Ovary (tissue), 9 donors: Measurements from ENCODE around the gene ABHD16A. TPM values are rescaled to one million over a fixed set of nuclear protein-coding genes. Genes with fewer than 3 reads are reported as not detected.

Experiments used
- DNase-seq, 5 donors: peaks; one replicate each; pipeline ENCODE4 v3.0.0-alpha.2; 2019 to 2020
- H3K27ac ChIP-seq, 2 donors: fragments of 200-600 bp; one replicate each; pipeline versions ENCODE4 v1.5.1 to v1.8.0; 2019 to 2022
- H3K27me3 ChIP-seq: fragments of 200-600 bp; one replicate; pipeline ENCODE4 v1.8.0; 2022
- H3K36me3 ChIP-seq: fragments of 200-600 bp; sonication (generic); one replicate; pipeline ENCODE4 v1.5.1; 2019
- H3K4me1 ChIP-seq: one replicate; pipeline ENCODE4 v1.8.1; 2013; ENCODE audit warnings: mild to moderate bottlenecking, moderate library complexity; ENCODE audit not compliant: insufficient read depth
- H3K4me3 ChIP-seq: fragments of 200-600 bp; sonication (generic); one replicate; pipeline ENCODE4 v1.5.1; 2017
- H3K9me3 ChIP-seq, 2 donors: fragments of 200-600 bp in 1 of 2; sonication (generic) in 1 of 2; one replicate each; pipeline versions ENCODE4 v1.5.1 to v1.8.1; 2013 to 2019; ENCODE audit warnings: mild to moderate bottlenecking in 1 of 2, moderate library complexity in 1 of 2
- EP300 ChIP-seq: sonication (generic); formaldehyde crosslinking; IDR thresholded peaks from one replicate; pipeline ENCODE4 v1.6.1; 2017; ENCODE audit warnings: antibody characterized with exemption
- POLR2A ChIP-seq: fragments of 450-650 bp; IDR thresholded peaks from one replicate; pipeline ENCODE4 v1.6.1; 2017; ENCODE audit warnings: antibody characterized with exemption, mild to moderate bottlenecking, moderate library complexity
- WGBS, 3 donors: extraction: QIAGEN DNeasy Blood & Tissue Kit in 1 of 3; methylation state at CpG; one replicate each; pipeline versions ENCODE4 v1.1.5 to v1.1.7; 2013 to 2017; 5-methylcytosine and 5-hydroxymethylcytosine counted together
- intact Hi-C, 4 donors: fragments of 100-400 bp; cut with DNase I; formaldehyde crosslinking; loops; one replicate each; pipeline versions ENCODE4 v1.11.0 to v1.15.1; 2022 to 2023
- polyA plus RNA-seq, 2 donors: library from polyadenylated mRNA; stranded (reverse); fragments of 200-250 nt in 1 of 2; fragments of 350-450 nt in 1 of 2; fragmentation: Illumina TruSeq in 1 of 2; extraction: RNeasy Lipid Tissue Mini Kit (QIAGEN cat#74804) in 1 of 2; gene quantifications; one replicate each; pipeline ENCODE4 v1.2.3, GENCODE V29; 2013 to 2014
- total RNA-seq, 7 donors: library from RNA; depleted of rRNA in 2 of 7; stranded (reverse); fragments of >200 nt in 2 of 7; fragmentation: NEBNext Ultra II Directional in 3 of 7; extraction: Animal tissue kit (Norgen Biotek cat#: 25700) in 3 of 7; gene quantifications; one replicate each; pipeline versions ENCODE4 v1.1.0 to v1.2.4, GENCODE V29; 2016 to 2023
- TF ChIP-seq, protein P1 (sequence below), 3 donors: fragments of 450-650 bp in 2 of 3; fragments of 200-600 bp in 1 of 3; IDR thresholded peaks; one replicate each; pipeline versions ENCODE4 v1.5.1 to v1.8.0; 2016 to 2022; ENCODE audit warnings: antibody characterized with exemption in 3 of 3, mild to moderate bottlenecking in 1 of 3
- donor health status: DM: no; HTN: no; CAD: no; lungs with moderate emphysema.
- donor health status: DM: no; HTN: no; CAD: no.
- donor health status: Bipolar disorder and iron deficiency.
- donor health status: DM: yes; HTN: yes; CAD: no.
- donor health status: DM: no; HTN: no; CAD: no.
- donor health status: DM: yes; HTN: yes; CAD: no.

The ABHD16A gene
- total and polyA plus RNA-seq, 9 donors = 25.4 to 60.4 (median 36.7) TPM

DNA sequence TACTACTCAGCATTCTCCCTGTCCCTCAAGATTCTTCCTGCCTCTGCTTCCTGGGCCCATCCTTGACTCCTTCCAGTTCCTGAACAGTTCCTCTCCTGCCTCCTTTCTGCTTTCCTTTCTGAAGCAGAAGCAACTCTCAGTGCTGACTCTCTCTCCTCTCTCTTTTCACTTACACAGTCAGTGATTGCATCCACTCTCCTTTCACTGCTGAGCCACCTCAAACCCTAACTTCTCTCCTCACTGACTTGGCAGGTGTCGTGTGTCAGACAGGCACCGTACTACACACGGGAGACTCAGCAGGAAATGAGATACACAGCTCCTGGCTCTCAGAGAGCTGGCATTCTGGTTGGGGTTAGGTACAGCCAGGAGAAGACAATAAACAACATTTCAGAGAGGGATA, 5.6 kb downstream of the ABHD16A start:
- no peak for TF ChIP-seq POLR2A
- TF ChIP-seq EP300 = no peak
- TF ChIP-seq, protein P1, sequence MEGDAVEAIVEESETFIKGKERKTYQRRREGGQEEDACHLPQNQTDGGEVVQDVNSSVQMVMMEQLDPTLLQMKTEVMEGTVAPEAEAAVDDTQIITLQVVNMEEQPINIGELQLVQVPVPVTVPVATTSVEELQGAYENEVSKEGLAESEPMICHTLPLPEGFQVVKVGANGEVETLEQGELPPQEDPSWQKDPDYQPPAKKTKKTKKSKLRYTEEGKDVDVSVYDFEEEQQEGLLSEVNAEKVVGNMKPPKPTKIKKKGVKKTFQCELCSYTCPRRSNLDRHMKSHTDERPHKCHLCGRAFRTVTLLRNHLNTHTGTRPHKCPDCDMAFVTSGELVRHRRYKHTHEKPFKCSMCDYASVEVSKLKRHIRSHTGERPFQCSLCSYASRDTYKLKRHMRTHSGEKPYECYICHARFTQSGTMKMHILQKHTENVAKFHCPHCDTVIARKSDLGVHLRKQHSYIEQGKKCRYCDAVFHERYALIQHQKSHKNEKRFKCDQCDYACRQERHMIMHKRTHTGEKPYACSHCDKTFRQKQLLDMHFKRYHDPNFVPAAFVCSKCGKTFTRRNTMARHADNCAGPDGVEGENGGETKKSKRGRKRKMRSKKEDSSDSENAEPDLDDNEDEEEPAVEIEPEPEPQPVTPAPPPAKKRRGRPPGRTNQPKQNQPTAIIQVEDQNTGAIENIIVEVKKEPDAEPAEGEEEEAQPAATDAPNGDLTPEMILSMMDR (IDR thresholded peaks at IDR 0.05) = no peak
- Histone ChIP-seq H3K36me3 (no peaks in the 10 kb centered on the region), H3K27me3 (no peaks in the 10 kb centered on the region), H3K4me1 (peaks cover 8% of the 10 kb centered on the region), H3K27ac (no peak overlapping the region), H3K4me3 (no peak overlapping the region), H3K9me3 (no peaks in the 10 kb centered on the region)
- intact Hi-C loops = no loop called here
- WGBS, 3 donors = 44 to 50% (median 46%) methylated on average over 3 of the region's 3 CpGs
- DNase-seq = no peak

GRCh38 chr6:31693535-31693934, 9.6 kb downstream of the ABHD16A start:
- H3K36me3 ChIP-seq = no peaks in the 10 kb centered on the region

GRCh38 chr6:31692886-31693285, 10.2 kb downstream of the ABHD16A start:
- no peaks in the 10 kb centered on the region for H3K36me3 ChIP-seq
- TF ChIP-seq, protein P1 (IDR thresholded peaks at IDR 0.05) = no peak
- TF ChIP-seq POLR2A = no peak
- TF ChIP-seq EP300 = no peak
- H3K4me1 ChIP-seq = no peaks in the 10 kb centered on the region
- DNase-seq = no peak
- H3K27me3 ChIP-seq = no peaks in the 10 kb centered on the region
- H3K9me3 ChIP-seq = no peaks in the 10 kb centered on the region
- H3K27ac ChIP-seq = no peak overlapping the region
- intact Hi-C loops = no loop called here
- no peak overlapping the region for H3K4me3 ChIP-seq
- WGBS, 3 donors = 80 to 86% (median 83%) methylated on average over 9 of the region's 9 CpGs

More at GRCh38 chr6:31693535-31693934, 9.6 kb downstream of the ABHD16A start:
- Histone ChIP-seq H3K27ac (no peak overlapping the region), H3K27me3 (no peaks in the 10 kb centered on the region), H3K9me3 (no peaks in the 10 kb centered on the region), H3K4me1 (no peaks in the 10 kb centered on the region), H3K4me3 (no peak overlapping the region)
- intact Hi-C loops = no loop called here
- 87 to 90% (median 87%) methylated on average over 6 of the region's 6 CpGs for WGBS, 3 donors
- TF ChIP-seq, protein P1 (IDR thresholded peaks at IDR 0.05) = no peak
- no peak for TF ChIP-seq EP300
- no peak for TF ChIP-seq POLR2A
- no peak for DNase-seq

DNA sequence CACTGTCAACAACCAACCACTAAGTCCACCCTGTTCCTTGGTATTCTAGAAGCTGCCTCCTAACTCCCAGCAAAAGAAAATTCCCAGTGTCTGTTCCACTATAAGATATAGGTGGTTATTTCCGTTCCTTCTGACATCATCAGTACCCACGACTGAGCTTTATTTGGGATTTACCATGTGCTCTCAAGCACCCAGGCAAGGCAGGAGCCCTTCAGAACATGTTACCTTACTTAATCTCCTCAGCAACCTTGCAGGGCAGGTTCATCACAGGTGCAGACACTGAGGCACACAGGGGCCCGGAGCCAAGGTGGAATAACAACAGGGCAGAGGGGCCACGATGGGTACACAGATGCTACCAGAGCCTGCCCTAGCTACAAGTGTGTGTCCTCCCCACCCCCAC, 10.8 kb downstream of the ABHD16A start:
- WGBS, 3 donors = 82 to 86% (median 86%) methylated on average over 4 of the region's 4 CpGs
- no peak for DNase-seq
- Histone ChIP-seq H3K27ac (no peak overlapping the region), H3K27me3 (no peaks in the 10 kb centered on the region), H3K36me3 (no peaks in the 10 kb centered on the region), H3K4me1 (no peaks in the 10 kb centered on the region), H3K9me3 (no peaks in the 10 kb centered on the region), H3K4me3 (no peak overlapping the region)
- TF ChIP-seq EP300 (no peak), POLR2A (no peak)
- TF ChIP-seq, protein P1 (IDR thresholded peaks at IDR 0.05) = no peak
- intact Hi-C loops = no loop called here
